Astrocyte of the cerebellum (primary cell): ENCODE data around the gene OPN4.
A peak's percentile ranks its signal among the peaks of the same experiment; 100 is the strongest.
"Not testable (repeated sequence)": the region's sequence is repeated elsewhere in the genome, so short reads cannot be mapped to it uniquely, and the experiment has no call there.

Experiments used
- DNase-seq: peaks from one replicate; pipeline ENCODE4 v3.0.0-alpha.2; 2011; ENCODE audit warnings: low read depth
- H3K4me3 ChIP-seq: 2 replicates; pipeline ENCODE4 v1.5.1; 2011; ENCODE audit warnings: mild to moderate bottlenecking, low read depth, low read length, moderate library complexity
- CTCF ChIP-seq: IDR thresholded peaks from 2 replicates; pipeline ENCODE4 v1.5.1; 2012; ENCODE audit warnings: low read length, low read depth, moderate library complexity, mild to moderate bottlenecking; ENCODE audit errors: missing control alignments
- in situ Hi-C: cut with HindIII; loops from 2 replicates; pipeline ENCODE4 v1.10.0; 2017; ENCODE audit warnings: low sequenced_read_pairs

The OPN4 gene

GRCh38 chr10:86614853-86615252 lies 39.5 kb upstream of the OPN4 start:
- in situ Hi-C loops = no loop called here
- TF ChIP-seq CTCF = no peak
- no peak overlapping the region for H3K4me3 ChIP-seq
- DNase-seq = no peak

GRCh38 chr10:86617278-86617677 lies 37.1 kb upstream of the OPN4 start:
- in situ Hi-C loops, DNase-seq, H3K4me3 ChIP-seq: not testable (repeated sequence)

DNA sequence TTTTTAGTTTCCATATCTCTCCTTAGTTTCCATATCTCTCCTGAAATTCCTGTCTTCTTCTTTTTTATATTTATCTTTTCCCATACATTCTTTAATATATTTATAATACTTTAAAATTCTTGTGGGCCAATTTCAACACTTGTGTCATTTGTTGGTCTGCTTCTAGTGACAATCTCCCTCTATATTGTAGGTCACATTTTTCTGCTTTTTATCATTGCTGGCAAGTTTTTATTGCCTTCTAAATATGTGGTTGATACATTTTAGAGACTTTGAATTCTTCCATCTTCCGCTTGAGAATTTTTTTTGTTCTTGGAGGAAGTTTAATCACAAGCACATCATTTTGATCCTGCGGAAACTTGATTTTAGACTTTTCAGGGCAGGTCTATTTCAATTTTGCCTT lies 26.0 kb upstream of the OPN4 start:
- no peak for DNase-seq
- in situ Hi-C loops = no loop called here
- no peak overlapping the region for H3K4me3 ChIP-seq
- no peak for TF ChIP-seq CTCF

DNA sequence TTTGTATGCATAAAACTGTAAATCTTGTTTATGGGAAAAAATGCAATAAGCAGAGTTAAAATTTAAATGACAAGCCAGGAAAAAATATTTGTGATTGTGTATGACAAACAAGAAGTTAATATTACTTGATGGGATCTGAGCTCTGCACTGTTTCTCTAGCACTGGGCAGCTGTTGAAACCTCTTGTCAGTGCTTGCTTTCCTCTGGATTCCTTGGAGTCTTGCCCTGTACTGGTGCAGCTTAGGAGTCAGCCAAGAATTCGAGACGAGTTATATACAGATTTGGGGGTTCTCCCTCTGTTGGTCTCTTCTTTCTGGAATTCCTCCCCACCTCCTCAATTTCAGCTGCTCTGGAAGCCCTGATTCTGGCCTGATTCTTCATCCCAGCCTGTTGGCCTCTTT lies 24.3 kb upstream of the OPN4 start:
- TF ChIP-seq CTCF = no peak
- in situ Hi-C loops = no loop called here
- H3K4me3 ChIP-seq = no peak overlapping the region
- DNase-seq = no peak

- TF ChIP-seq CTCF = peak; percentile 19
- no peak for DNase-seq
- H3K4me3 ChIP-seq = peak overlapping the region; percentile 33
- in situ Hi-C loops = no loop called here
Observed at GRCh38 chr10:86632009-86632800, 22.1 kb upstream of the OPN4 start.

- no peak for TF ChIP-seq CTCF
- in situ Hi-C loops = no loop called here
- no peak for DNase-seq
- H3K4me3 ChIP-seq = no peak overlapping the region
Observed at GRCh38 chr10:86632951-86633350, 21.4 kb upstream of the OPN4 start.

GRCh38 chr10:86635402-86635801 lies 18.9 kb upstream of the OPN4 start:
- no peak for TF ChIP-seq CTCF
- H3K4me3 ChIP-seq = no peak overlapping the region
- in situ Hi-C loops = no loop called here
- DNase-seq = no peak
